Fibroblast of lung (primary cell): ENCODE measurements around the gene IGFBPL1. TPM values are rescaled to one million over a fixed set of nuclear protein-coding genes. Genes with fewer than 3 reads are reported as not detected.

Experiments used
- DNase-seq, 2 donors: peaks; one replicate each; pipeline versions ENCODE4 v3.0.0 to v3.0.0-alpha.2; 2010; ENCODE audit warnings: low read depth in 2 of 2
- H2AFZ ChIP-seq: 2 replicates; pipeline ENCODE4 v1.5.1; 2012; ENCODE audit warnings: low read length, control low read depth, inconsistent platforms
- H3K27ac ChIP-seq: 2 replicates; pipeline ENCODE4 v1.5.1; 2011; ENCODE audit warnings: low read length, control low read depth; ENCODE audit not compliant: insufficient read depth
- H3K27me3 ChIP-seq: 2 replicates; pipeline ENCODE4 v1.5.1; 2011; ENCODE audit warnings: mild to moderate bottlenecking, low read length; ENCODE audit not compliant: control insufficient read depth, insufficient read depth
- H3K36me3 ChIP-seq: 2 replicates; pipeline ENCODE4 v1.5.1; 2011; ENCODE audit warnings: low read length; ENCODE audit not compliant: control insufficient read depth, insufficient read depth
- H3K4me1 ChIP-seq: 2 replicates; pipeline ENCODE4 v1.5.1; 2011; ENCODE audit warnings: low read length; ENCODE audit not compliant: control insufficient read depth, insufficient read depth; ENCODE audit errors: extremely low read depth
- H3K4me2 ChIP-seq: 2 replicates; pipeline ENCODE4 v1.5.1; 2011; ENCODE audit warnings: low read length, control low read depth; ENCODE audit not compliant: insufficient read depth; ENCODE audit errors: extremely low read depth
- H3K4me3 ChIP-seq, 4 experiments: fragments of 200-600 bp in 1 of 4; sonication (generic) in 1 of 4; replicated peaks in 1 of 4; 2 replicates each; pipeline ENCODE4 v1.5.1; 2011 to 2016; ENCODE audit warnings: low read length in 4 of 4, low read depth in 3 of 4, mild to moderate bottlenecking in 3 of 4, control low read depth in 2 of 4, inconsistent platforms in 1 of 4, mixed read lengths in 1 of 4; ENCODE audit not compliant: insufficient read depth in 1 of 4; ENCODE audit errors: control extremely low read depth in 1 of 4
- H3K79me2 ChIP-seq: 2 replicates; pipeline ENCODE4 v1.5.1; 2012; ENCODE audit warnings: mild to moderate bottlenecking, low read length, inconsistent platforms; ENCODE audit not compliant: control insufficient read depth, insufficient read depth
- H3K9ac ChIP-seq: 2 replicates; pipeline ENCODE4 v1.5.1; 2011; ENCODE audit warnings: mild to moderate bottlenecking, low read length, control low read depth; ENCODE audit not compliant: insufficient read depth
- H3K9me3 ChIP-seq: 2 replicates; pipeline ENCODE4 v1.5.1; 2012; ENCODE audit warnings: low read depth, low read length; ENCODE audit not compliant: control insufficient read depth, insufficient read depth
- H4K20me1 ChIP-seq: 2 replicates; pipeline ENCODE4 v1.5.1; 2011; ENCODE audit warnings: low read length; ENCODE audit not compliant: control insufficient read depth, insufficient read depth; ENCODE audit errors: extremely low read depth
- CTCF ChIP-seq, 2 donors: IDR thresholded peaks in 1 of 2; conservative IDR thresholded peaks in 1 of 2; 1 replicate in 1 of 2; 2 replicates in 1 of 2; pipeline ENCODE4 v1.5.1; 2011 to 2012; ENCODE audit warnings: low read length in 2 of 2, control low read depth in 1 of 2, inconsistent platforms in 1 of 2, low read depth in 1 of 2, mild to moderate bottlenecking in 1 of 2
- EZH2 ChIP-seq: IDR thresholded peaks from 2 replicates; pipeline ENCODE4 v1.5.1; 2012; ENCODE audit warnings: low read length, control low read depth, mild to moderate bottlenecking; ENCODE audit errors: missing control alignments
- polyA plus RNA-seq, 2 donors: library from polyadenylated mRNA; depleted of rRNA in 1 of 2; stranded (reverse) in 1 of 2; unstranded in 1 of 2; fragments of >200 nt; gene quantifications; 2 replicates each; pipeline ENCODE4 v1.2.1, GENCODE V29; 2011 to 2012; ENCODE audit warnings: missing spikeins in 1 of 2
- total RNA-seq: library from RNA; depleted of rRNA; stranded (reverse); fragments of >200 nt; gene quantifications from 2 replicates; pipeline ENCODE4 v1.2.1, GENCODE V29; 2014

IGFBPL1 gene
- total and polyA plus RNA-seq, 2 donors (not counting 1 experiment from before 2014, with no cell fraction given) = not detected

- Histone ChIP-seq H3K4me2 (no peak overlapping the region), H3K27me3 (no peaks in the 10 kb centered on the region), H3K27ac (no peak overlapping the region), H2AFZ (no peak overlapping the region), H3K9ac (no peak overlapping the region), H3K4me3 (no peak overlapping the region), H3K4me1 (peaks cover 2% of the 10 kb centered on the region), H3K9me3 (no peaks in the 10 kb centered on the region), H3K79me2 (peaks cover 5% of the 10 kb centered on the region), H4K20me1 (no peaks in the 10 kb centered on the region), H3K36me3 (peaks cover 10% of the 10 kb centered on the region)
- no peak for TF ChIP-seq CTCF (conservative IDR thresholded peaks at IDR 0.05 in 1 of 2, IDR thresholded peaks at IDR 0.05 in 1 of 2; ENCODE audit: low read depth in 1 of 2, low read length in 2 of 2)
- no peak for TF ChIP-seq EZH2
- DNase-seq = no peak
Observed at GRCh38 chr9:38395653-38396370, 28.4 kb downstream of the IGFBPL1 start.

GRCh38 chr9:38394416-38394815, 29.8 kb downstream of the IGFBPL1 start:
- no peaks in the 10 kb centered on the region for H3K9me3 ChIP-seq
- no peak overlapping the region for H3K9ac ChIP-seq
- peaks cover 5% of the 10 kb centered on the region for H3K79me2 ChIP-seq
- H4K20me1 ChIP-seq = no peaks in the 10 kb centered on the region
- no peak overlapping the region for H3K4me2 ChIP-seq
- H3K4me3 ChIP-seq = no peak overlapping the region
- peaks cover 2% of the 10 kb centered on the region for H3K4me1 ChIP-seq
- no peak for DNase-seq
- no peak overlapping the region for H3K27ac ChIP-seq
- H2AFZ ChIP-seq = no peak overlapping the region
- no peak for TF ChIP-seq CTCF (conservative IDR thresholded peaks at IDR 0.05 in 1 of 2, IDR thresholded peaks at IDR 0.05 in 1 of 2; ENCODE audit: low read depth in 1 of 2, low read length in 2 of 2)
- no peaks in the 10 kb centered on the region for H3K27me3 ChIP-seq
- peaks cover 10% of the 10 kb centered on the region for H3K36me3 ChIP-seq

- peaks cover 5% of the 10 kb centered on the region for H3K79me2 ChIP-seq
Observed at GRCh38 chr9:38393128-38393796, 31.0 kb downstream of the IGFBPL1 start.

More at GRCh38 chr9:38393128-38393796, 31.0 kb downstream of the IGFBPL1 start:
- peak overlapping the region; percentile 72 for H3K27ac ChIP-seq
- TF ChIP-seq CTCF (conservative IDR thresholded peaks at IDR 0.05 in 1 of 2, IDR thresholded peaks at IDR 0.05 in 1 of 2; ENCODE audit: low read depth in 1 of 2, low read length in 2 of 2) = no peak
- H3K4me3 ChIP-seq = peak overlapping the region; percentile 52 to 84 (median 82)
- DNase-seq = peak in 1 of 2 donors; percentile 11
- H3K4me1 ChIP-seq = peaks cover 2% of the 10 kb centered on the region
- peak overlapping the region; percentile 81 for H3K9ac ChIP-seq
- peak overlapping the region; percentile 88 for H2AFZ ChIP-seq
- no peaks in the 10 kb centered on the region for H3K27me3 ChIP-seq
- H4K20me1 ChIP-seq = no peaks in the 10 kb centered on the region
- H3K9me3 ChIP-seq = no peaks in the 10 kb centered on the region
- H3K36me3 ChIP-seq = peaks cover 10% of the 10 kb centered on the region
- peak overlapping the region; percentile 82 for H3K4me2 ChIP-seq
